DND-41 (cell line): ENCODE data around the gene ZC2HC1B.

Experiments used
- ATAC-seq: fragments of 200-7000 bp; cut with Tn5 transposase; 3 replicates; pipeline ENCODE4 v1.9.1; 2021; ENCODE audit warnings: low read depth; ENCODE audit not compliant: insufficient read depth
- DNase-seq: peaks from one replicate; pipeline ENCODE4 v3.0.0-alpha.2; 2020
- H2AFZ ChIP-seq: 2 replicates; pipeline ENCODE4 v1.6.0; 2012; ENCODE audit warnings: low read depth, low read length
- H3K27ac ChIP-seq: 2 replicates; pipeline ENCODE4 v1.5.1; 2012; ENCODE audit warnings: low read length, inconsistent platforms
- H3K27me3 ChIP-seq: fragments of 200-600 bp; sonication (generic); 2 replicates; pipeline ENCODE4 v1.6.0; 2012; ENCODE audit warnings: low read length, mild to moderate bottlenecking, inconsistent platforms; ENCODE audit not compliant: insufficient read depth, poor library complexity
- H3K36me3 ChIP-seq: 2 replicates; pipeline ENCODE4 v1.5.1; 2012; ENCODE audit warnings: low read length, inconsistent platforms; ENCODE audit not compliant: insufficient read depth
- H3K4me1 ChIP-seq: 2 replicates; pipeline ENCODE4 v1.5.1; 2012; ENCODE audit warnings: mild to moderate bottlenecking, low read length; ENCODE audit not compliant: insufficient read depth
- H3K4me2 ChIP-seq: 2 replicates; pipeline ENCODE4 v1.6.0; 2012; ENCODE audit warnings: mild to moderate bottlenecking, moderate library complexity, low read length, inconsistent platforms; ENCODE audit not compliant: insufficient read depth
- H3K4me3 ChIP-seq, 2 experiments: fragments of 200-600 bp in 1 of 2; shearing (Covaris generic) in 1 of 2; 2 replicates each; pipeline ENCODE4 v1.5.1; 2012 to 2016; ENCODE audit warnings: inconsistent platforms in 2 of 2, low read length in 2 of 2, mild to moderate bottlenecking in 2 of 2, low read depth in 1 of 2, moderate library complexity in 1 of 2
- H3K79me2 ChIP-seq: 2 replicates; pipeline ENCODE4 v1.6.0; 2012; ENCODE audit warnings: low read length, inconsistent platforms; ENCODE audit not compliant: insufficient read depth
- H3K9ac ChIP-seq: 2 replicates; pipeline ENCODE4 v1.6.0; 2012; ENCODE audit warnings: low read depth, mild to moderate bottlenecking, inconsistent platforms, low read length, moderate library complexity
- H3K9me3 ChIP-seq: 2 replicates; pipeline ENCODE4 v1.5.1; 2012; ENCODE audit warnings: low read length, moderate library complexity, mild to moderate bottlenecking, inconsistent platforms; ENCODE audit not compliant: insufficient read depth, severe bottlenecking
- H4K20me1 ChIP-seq: 2 replicates; pipeline ENCODE4 v1.6.0; 2012; ENCODE audit warnings: low read length; ENCODE audit not compliant: insufficient read depth
- EZH2 ChIP-seq: IDR thresholded peaks from 3 replicates; pipeline ENCODE4 v1.6.1; 2012; ENCODE audit warnings: borderline replicate concordance, low read depth, mild to moderate bottlenecking, moderate library complexity, low read length, inconsistent platforms; ENCODE audit not compliant: severe bottlenecking
- TF ChIP-seq, protein P1 (sequence below): IDR thresholded peaks from 2 replicates; pipeline ENCODE4 v1.5.1; 2012; ENCODE audit warnings: borderline replicate concordance, low read length, moderate library complexity, mild to moderate bottlenecking; ENCODE audit not compliant: poor library complexity, severe bottlenecking; ENCODE audit errors: extremely low read depth

Gene ZC2HC1B

DNA sequence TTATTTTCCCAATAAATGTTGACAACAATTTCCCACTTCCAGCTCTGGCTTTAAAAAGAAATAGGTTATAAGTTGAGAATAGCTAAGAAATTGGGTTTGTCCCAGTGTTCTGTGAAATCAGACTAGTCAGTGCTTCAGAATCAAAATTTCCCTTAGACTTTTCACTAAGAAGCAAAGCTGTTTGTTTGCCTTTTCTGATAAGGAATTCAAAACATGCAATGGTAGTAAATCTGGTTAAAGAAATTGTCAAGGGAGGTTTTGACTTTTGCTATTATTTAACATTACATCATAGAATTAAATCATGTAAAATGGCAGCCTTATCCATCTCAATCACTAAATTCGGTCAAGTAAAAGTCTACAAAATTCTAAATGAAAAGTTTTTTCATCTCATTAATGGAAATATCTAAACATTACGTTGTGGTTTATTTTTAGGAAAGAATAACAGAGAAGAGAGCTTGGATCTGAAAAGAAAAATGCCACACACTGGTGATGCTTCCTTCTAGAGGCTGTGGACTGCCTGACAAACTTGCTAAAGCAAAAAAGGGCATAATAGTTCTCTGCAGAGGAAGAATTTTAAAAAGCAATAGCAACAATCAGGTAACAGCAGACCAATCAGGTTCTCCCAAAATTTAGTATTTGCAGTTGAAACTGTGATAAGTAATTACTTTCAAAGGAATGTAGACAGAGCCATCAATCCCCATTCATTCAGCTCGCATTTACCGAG, 107.4 kb downstream of the ZC2HC1B start:
- Histone ChIP-seq H3K27ac (no peak overlapping the region), H3K79me2 (no peaks in the 10 kb centered on the region), H2AFZ (no peak overlapping the region), H3K4me2 (no peak overlapping the region), H3K4me3 (no peak overlapping the region), H4K20me1 (no peaks in the 10 kb centered on the region), H3K4me1 (no peaks in the 10 kb centered on the region), H3K36me3 (no peaks in the 10 kb centered on the region), H3K9ac (no peak overlapping the region), H3K9me3 (no peaks in the 10 kb centered on the region), H3K27me3 (peaks cover 3% of the 10 kb centered on the region)
- DNase-seq (no peak), ATAC-seq (no peak)
- no peak for TF ChIP-seq EZH2

DNA sequence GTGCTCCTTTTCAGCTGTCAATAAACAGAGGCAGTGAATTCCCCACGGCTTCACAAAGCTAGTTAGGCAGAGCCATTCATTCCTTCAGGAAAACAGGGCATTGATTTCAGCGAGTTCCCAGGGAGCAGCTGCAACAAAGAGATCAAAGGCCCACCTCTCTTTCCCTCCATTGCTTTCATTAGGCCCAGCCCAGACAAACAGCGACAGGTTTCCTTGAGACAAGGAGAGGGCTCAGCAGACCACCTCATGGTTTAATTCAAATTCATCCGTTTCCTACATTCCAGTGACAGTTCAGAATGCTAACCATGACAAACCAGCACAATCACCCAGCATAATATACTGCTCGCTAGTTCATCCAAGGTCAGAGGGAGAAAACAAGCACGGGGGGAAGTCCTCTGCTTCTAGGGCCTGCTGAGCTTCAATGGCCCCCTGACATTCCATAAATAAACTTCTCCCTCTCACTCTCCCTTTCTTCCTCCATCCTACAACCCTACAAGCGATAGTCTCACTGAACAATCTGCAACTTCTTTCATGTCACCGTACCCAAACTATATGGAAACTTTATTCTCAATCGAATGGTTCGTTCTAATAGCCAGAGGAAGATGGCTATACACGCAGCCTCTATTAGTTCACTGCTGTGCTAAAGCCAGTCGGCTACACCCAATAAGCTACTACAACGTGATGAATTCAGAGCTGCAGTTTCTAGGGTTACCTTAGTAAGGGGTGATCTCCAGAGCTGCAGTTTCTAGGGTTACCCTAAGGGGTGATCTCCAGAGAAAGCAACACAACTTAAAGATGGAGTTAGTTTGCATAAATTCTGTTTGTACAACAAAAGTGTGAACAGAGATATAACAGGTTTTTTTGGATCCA, 109.1 kb downstream of the ZC2HC1B start:
- TF ChIP-seq, protein P1, sequence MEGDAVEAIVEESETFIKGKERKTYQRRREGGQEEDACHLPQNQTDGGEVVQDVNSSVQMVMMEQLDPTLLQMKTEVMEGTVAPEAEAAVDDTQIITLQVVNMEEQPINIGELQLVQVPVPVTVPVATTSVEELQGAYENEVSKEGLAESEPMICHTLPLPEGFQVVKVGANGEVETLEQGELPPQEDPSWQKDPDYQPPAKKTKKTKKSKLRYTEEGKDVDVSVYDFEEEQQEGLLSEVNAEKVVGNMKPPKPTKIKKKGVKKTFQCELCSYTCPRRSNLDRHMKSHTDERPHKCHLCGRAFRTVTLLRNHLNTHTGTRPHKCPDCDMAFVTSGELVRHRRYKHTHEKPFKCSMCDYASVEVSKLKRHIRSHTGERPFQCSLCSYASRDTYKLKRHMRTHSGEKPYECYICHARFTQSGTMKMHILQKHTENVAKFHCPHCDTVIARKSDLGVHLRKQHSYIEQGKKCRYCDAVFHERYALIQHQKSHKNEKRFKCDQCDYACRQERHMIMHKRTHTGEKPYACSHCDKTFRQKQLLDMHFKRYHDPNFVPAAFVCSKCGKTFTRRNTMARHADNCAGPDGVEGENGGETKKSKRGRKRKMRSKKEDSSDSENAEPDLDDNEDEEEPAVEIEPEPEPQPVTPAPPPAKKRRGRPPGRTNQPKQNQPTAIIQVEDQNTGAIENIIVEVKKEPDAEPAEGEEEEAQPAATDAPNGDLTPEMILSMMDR: no peak
- TF ChIP-seq EZH2: no peak
- H3K4me1 ChIP-seq: no peaks in the 10 kb centered on the region
- H3K9ac ChIP-seq: no peak overlapping the region
- DNase-seq (no peak), ATAC-seq (no peak)
- peaks cover 3% of the 10 kb centered on the region for H3K27me3 ChIP-seq
- no peak overlapping the region for H3K4me2 ChIP-seq
- no peak overlapping the region for H3K4me3 ChIP-seq
- H4K20me1 ChIP-seq: no peaks in the 10 kb centered on the region
- no peaks in the 10 kb centered on the region for H3K9me3 ChIP-seq
- H3K36me3 ChIP-seq: no peaks in the 10 kb centered on the region
- no peak overlapping the region for H3K27ac ChIP-seq
- no peak overlapping the region for H2AFZ ChIP-seq
- H3K79me2 ChIP-seq: no peaks in the 10 kb centered on the region

DNA sequence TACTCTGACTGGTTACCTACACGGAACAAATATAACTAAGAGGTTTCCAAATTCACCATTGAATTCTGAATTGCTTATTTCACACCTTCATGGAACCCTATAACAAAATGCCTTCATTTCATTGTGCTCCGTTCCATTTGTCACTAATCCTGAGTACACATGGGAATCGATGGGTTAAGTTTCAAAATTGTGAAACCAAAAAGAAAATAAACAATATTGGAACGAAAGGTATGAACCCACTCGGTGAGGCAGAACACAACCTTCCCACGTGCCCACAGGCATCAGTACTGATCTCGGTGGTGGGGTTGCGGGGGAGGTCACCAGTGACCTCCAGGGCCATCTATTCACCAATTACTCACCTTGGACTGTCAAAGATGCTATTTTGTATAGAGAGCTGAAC, 109.8 kb downstream of the ZC2HC1B start:
- no peaks in the 10 kb centered on the region for H3K4me1 ChIP-seq
- H3K4me3 ChIP-seq: no peak overlapping the region
- no peak for ATAC-seq
- H3K79me2 ChIP-seq: no peaks in the 10 kb centered on the region
- H4K20me1 ChIP-seq: no peaks in the 10 kb centered on the region
- no peak overlapping the region for H3K9ac ChIP-seq
- no peak overlapping the region for H3K27ac ChIP-seq
- no peak for TF ChIP-seq EZH2
- TF ChIP-seq, protein P1: no peak
- no peak for DNase-seq
- no peak overlapping the region for H2AFZ ChIP-seq
- no peaks in the 10 kb centered on the region for H3K9me3 ChIP-seq
- no peaks in the 10 kb centered on the region for H3K36me3 ChIP-seq
- no peak overlapping the region for H3K4me2 ChIP-seq
- peaks cover 3% of the 10 kb centered on the region for H3K27me3 ChIP-seq

DNA sequence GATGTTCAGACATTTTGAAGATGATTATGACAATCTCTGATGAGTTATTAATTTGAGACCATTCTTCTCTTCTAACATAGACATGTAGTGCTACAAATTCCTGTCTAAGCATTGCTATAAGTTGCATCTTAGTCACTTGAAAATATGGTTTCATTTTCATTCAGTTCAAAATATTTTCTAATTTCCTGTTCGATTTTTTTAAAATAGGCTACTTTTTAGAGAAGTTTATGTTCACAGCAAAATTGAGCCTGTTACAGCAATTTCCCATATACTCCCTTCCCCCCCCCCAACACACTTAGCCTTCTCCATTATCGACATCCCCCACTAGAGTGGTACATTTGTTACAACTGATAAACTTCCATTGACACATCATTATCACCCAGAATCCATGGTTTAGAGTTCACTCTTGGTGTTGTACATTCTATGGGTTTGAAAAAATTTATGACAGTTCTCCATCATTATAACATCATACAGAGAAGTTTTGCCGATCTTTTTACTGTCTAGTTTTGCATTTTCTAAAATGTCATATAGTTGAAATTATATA, 112.6 kb downstream of the ZC2HC1B start:
- Histone ChIP-seq H3K4me3 (no peak overlapping the region), H4K20me1 (no peaks in the 10 kb centered on the region), H3K27ac (no peak overlapping the region), H3K36me3 (no peaks in the 10 kb centered on the region), H3K4me2 (no peak overlapping the region), H3K9ac (no peak overlapping the region), H3K79me2 (no peaks in the 10 kb centered on the region), H3K4me1 (no peaks in the 10 kb centered on the region), H3K27me3 (peaks cover 3% of the 10 kb centered on the region), H2AFZ (no peak overlapping the region), H3K9me3 (no peaks in the 10 kb centered on the region)
- ATAC-seq: no peak
- TF ChIP-seq EZH2: no peak
- TF ChIP-seq, protein P1: no peak
- no peak for DNase-seq
